Measurements from ENCODE around the gene NYAP2. TPM values are rescaled to one million over a fixed set of nuclear protein-coding genes. Genes with fewer than 3 reads are reported as not detected.

The NYAP2 gene
- total RNA-seq, 4 donors from 2014 or later, result 0.14 TPM; not detected in 3

- Histone ChIP-seq H3K9me3 (no peaks in the 10 kb centered on the region), H3K36me3 (no peaks in the 10 kb centered on the region), H3K4me3 (no peak overlapping the region), H3K27ac (no peak overlapping the region), H3K4me1 (no peaks in the 10 kb centered on the region), H3K27me3 (no peaks in the 10 kb centered on the region)
- peak; percentile 57 to 60 for DNase-seq
- TF ChIP-seq POLR2A (IDR thresholded peaks at IDR 0.05) (no peak), CTCF (IDR thresholded peaks at IDR 0.05) (peak; percentile 53 to 78 (median 73))
- intact Hi-C loops (cut with DNase I; ENCODE audit: low total_unique reads), result loop anchor here (10.0 kb wide), 1 partner anchor 1144 kb away; no protein-coding TSS in a partner anchor
Observed at GRCh38 chr2:225660262-225661131, 261.0 kb downstream of the NYAP2 start.

GRCh38 chr2:225662101-225662500 is 262.6 kb downstream of the NYAP2 start:
- H3K27me3 ChIP-seq, result no peaks in the 10 kb centered on the region
- TF ChIP-seq POLR2A (IDR thresholded peaks at IDR 0.05), result no peak
- TF ChIP-seq CTCF (IDR thresholded peaks at IDR 0.05), result no peak
- H3K36me3 ChIP-seq, result no peaks in the 10 kb centered on the region
- no peak overlapping the region for H3K4me3 ChIP-seq
- no peak for DNase-seq
- no peaks in the 10 kb centered on the region for H3K9me3 ChIP-seq
- H3K4me1 ChIP-seq, result no peaks in the 10 kb centered on the region
- H3K27ac ChIP-seq, result no peak overlapping the region
- intact Hi-C loops (cut with DNase I; ENCODE audit: low total_unique reads), result loop anchor here (10.0 kb wide), 1 partner anchor 1143 kb away; no protein-coding TSS in a partner anchor

- DNase-seq, result no peak
- H3K36me3 ChIP-seq, result no peaks in the 10 kb centered on the region
- no peak overlapping the region for H3K27ac ChIP-seq
- no peak for TF ChIP-seq CTCF (IDR thresholded peaks at IDR 0.05)
- TF ChIP-seq POLR2A (IDR thresholded peaks at IDR 0.05), result no peak
- no peak overlapping the region for H3K4me3 ChIP-seq
- no peaks in the 10 kb centered on the region for H3K27me3 ChIP-seq
- H3K4me1 ChIP-seq, result no peaks in the 10 kb centered on the region
- intact Hi-C loops (cut with DNase I; ENCODE audit: low total_unique reads), result loop anchor here (10.0 kb wide), 1 partner anchor 1137 kb away; no protein-coding TSS in a partner anchor
- no peaks in the 10 kb centered on the region for H3K9me3 ChIP-seq
Observed at GRCh38 chr2:225667445-225667844, 267.9 kb downstream of the NYAP2 start.

DNA sequence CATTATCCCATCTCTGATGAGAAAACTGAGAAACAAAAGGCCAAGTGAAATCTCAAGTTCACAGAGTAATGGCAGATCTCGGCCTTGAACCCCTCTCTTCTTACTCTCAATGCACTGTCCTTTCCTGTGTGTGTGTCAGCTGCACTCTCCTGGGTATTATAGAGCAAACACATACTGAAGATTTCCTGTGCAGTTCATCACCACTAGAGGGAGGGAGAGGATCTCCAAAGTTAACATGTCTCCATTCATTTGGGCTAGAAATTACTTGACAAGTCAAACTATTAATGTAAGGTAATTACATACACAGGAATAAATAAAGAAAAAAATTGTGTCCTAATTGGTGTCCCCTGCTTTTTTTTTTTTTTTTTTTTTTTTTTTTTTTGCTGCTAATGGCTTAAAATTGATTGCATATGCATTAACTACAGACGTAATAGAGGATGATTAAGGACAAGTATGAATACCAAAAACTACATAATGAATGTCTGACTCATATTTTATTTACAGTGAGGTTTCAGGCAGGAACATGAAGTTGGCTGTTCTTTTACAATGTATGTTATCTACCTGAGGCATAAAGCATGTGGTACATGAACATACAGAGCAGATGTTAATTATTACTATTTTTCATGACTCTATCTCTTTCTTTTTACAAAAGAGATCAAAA is 269.2 kb downstream of the NYAP2 start:
- intact Hi-C loops (cut with DNase I; ENCODE audit: low total_unique reads), result loop anchor here (10.0 kb wide), 1 partner anchor 1136 kb away; no protein-coding TSS in a partner anchor
- Histone ChIP-seq H3K36me3 (no peaks in the 10 kb centered on the region), H3K4me3 (no peak overlapping the region), H3K27ac (no peak overlapping the region), H3K4me1 (no peaks in the 10 kb centered on the region), H3K27me3 (no peaks in the 10 kb centered on the region), H3K9me3 (no peaks in the 10 kb centered on the region)
- DNase-seq, result peak in 1 of 2 donors; percentile 47
- TF ChIP-seq POLR2A (IDR thresholded peaks at IDR 0.05), result no peak
- TF ChIP-seq CTCF (IDR thresholded peaks at IDR 0.05), result peak; percentile 49 to 87 (median 65)

Measured in uterus (tissue), 4 donors.